Activated CD4-positive, alpha-beta T cell treated with anti-CD3 and anti-CD28 coated beads, Interleukin-2, Interleukin-6, amounts not matched to agents 100 ng/mL and 50 ng/mL, durations not matched to agents 16 hours and 8 hours (primary cell): ENCODE data around the gene WNT2B.

Experiments
- DNase-seq: peaks from one replicate; pipeline ENCODE4 v3.0.0-alpha.2; 2020

WNT2B gene

DNA sequence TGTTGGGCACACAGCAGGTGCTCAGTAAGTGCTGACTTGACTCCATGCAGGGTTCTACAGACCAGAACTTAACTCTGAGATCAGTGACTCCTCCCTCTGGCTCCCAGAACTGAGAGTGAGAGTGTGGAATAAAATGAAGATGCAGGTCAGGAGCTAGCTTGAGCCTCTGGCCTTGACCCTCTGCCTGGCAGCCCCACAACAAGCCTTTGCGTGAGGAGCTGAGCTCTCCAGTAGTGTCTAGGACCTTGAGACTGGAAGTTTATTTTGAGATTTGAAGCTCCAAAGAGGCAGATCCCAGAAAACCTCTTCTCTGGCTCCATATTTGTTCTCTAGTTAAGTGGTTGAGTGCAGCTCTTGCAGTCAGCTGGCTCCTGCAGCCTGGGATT is 3.4 kb upstream of the WNT2B start:
- no peak for DNase-seq

DNA sequence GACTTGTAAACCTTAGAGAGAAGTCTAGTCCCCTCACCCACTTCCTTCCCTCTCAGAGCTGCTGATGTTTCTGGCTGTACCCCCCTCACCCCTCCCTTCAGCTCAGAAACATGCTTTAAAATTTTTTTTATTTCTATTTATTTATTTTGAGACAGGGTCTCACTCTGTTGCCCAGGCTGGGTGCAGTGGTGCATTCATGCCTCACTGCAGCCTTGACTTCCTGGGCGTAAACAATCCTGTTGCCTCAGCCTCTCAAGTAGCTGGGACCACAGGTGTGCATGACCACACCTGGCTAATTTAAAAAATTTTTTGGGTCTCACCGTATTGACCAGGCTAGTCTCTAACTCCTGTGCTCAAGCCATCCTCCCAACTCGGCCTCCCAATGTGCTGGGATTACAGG is 2.9 kb upstream of the WNT2B start:
- no peak for DNase-seq

- no peak for DNase-seq
Measured at GRCh38 chr1:112506306-112506705, 2.5 kb upstream of the WNT2B start.

GRCh38 chr1:112506731-112507130 is 2.0 kb upstream of the WNT2B start:
- DNase-seq: no peak

GRCh38 chr1:112507336-112507735 is 1.4 kb upstream of the WNT2B start:
- DNase-seq: no peak

GRCh38 chr1:112507921-112508277 is 866 bp upstream of the WNT2B start:
- no peak for DNase-seq

GRCh38 chr1:112509005-112509659 is 367 bp downstream of the WNT2B start:
- peak; percentile 3 for DNase-seq

GRCh38 chr1:112509660-112510178 is 954 bp downstream of the WNT2B start:
- no peak for DNase-seq

GRCh38 chr1:112510340-112510739 is 1.6 kb downstream of the WNT2B start:
- no peak for DNase-seq

- DNase-seq: no peak
Measured at GRCh38 chr1:112511897-112512296, 3.1 kb downstream of the WNT2B start.

DNA sequence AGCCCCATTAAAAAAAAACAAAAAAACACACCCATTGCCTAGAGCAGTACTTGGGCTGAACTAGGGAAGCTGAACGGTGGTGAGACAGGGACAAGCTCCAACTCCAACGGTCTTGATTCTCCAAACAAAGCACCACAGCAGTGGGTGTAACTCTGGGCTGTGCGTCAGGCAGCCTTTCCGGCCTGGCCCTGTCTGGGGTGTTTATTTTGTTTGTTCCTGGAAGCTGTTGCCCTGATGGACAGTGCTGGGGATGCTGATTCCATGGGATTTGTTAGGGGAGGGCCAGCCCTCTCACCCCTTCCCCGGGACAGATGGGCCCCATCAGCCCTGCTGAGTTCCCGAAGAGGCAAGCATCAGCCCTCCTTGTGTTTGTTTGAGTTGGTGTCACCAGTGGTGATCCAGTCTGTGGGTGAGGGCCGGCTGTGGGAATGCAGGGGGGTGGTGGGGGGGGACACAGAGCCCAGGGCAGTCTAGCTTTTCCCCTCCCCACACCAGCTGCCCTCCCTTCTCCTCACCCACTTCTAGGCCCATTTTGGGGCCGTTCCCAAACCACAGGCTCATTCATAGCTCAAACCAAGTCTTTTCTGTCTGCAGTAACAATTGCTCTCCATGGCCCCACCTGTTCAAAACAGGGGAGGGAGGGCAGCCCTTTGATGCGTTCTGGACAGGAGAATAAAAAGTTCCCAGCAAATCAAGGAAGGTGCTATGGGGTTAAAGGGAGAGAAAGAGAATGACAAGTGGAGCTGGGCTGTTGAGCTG is 4.5 kb downstream of the WNT2B start:
- no peak for DNase-seq

- no peak for DNase-seq
Measured at GRCh38 chr1:112514901-112515300, 6.1 kb downstream of the WNT2B start.

DNA sequence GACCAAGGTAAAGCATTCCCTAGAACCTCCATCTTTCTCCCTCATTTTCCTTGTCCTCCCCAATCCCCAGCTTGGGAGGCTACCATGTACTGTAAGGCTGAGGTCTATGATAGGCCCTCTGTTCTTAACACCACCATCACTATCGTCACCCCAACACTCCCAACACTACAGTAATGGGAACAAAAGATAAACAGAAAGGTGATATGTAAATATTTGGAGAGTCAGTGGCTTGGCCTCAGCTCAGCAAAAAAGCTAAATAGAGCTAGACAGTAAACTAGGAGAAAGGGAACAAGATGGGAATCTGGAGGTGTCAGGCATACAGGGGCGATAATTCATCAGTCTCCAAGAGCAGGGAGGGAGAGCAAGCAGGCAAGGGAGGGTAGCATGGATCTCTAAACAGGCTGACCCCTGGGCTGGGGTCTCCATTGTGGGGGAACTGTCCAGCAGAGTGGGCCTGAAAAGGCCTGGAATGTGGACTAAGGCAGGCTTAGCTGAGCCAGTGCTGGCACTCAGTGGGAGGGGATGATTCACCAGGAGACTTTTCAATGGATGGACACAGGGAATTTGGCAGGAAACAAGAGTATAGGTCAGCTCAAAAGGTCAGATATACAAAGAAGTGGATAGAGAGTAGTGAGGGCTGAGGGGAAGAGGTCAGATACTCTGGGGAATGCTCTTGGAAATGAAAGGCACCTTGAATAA is 6.7 kb downstream of the WNT2B start:
- DNase-seq: no peak

- no peak for DNase-seq
Measured at GRCh38 chr1:112516141-112516540, 7.4 kb downstream of the WNT2B start.

- DNase-seq: no peak
Measured at GRCh38 chr1:112517231-112517630, 8.5 kb downstream of the WNT2B start.

DNA sequence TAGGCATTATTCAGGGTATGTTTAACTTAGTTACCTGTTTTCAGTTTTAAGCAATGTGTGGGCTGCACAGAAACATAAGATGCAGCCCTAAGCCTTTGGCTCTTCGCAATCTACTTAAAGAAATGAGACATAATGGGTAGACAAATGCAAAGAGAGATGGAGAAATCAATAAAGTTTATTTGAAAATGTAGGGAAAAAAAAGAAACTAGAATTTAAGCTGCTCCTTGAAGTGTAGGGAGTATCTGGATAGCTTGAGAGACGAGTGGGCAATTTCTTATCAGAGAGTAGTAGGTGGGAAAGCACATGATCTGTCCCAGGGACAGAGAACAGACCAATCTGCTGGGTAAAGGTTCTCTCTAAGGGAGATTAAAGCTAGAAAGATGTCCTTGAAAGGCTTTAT is 8.9 kb downstream of the WNT2B start:
- no peak for DNase-seq

GRCh38 chr1:112518186-112518585 is 9.4 kb downstream of the WNT2B start:
- no peak for DNase-seq

DNA sequence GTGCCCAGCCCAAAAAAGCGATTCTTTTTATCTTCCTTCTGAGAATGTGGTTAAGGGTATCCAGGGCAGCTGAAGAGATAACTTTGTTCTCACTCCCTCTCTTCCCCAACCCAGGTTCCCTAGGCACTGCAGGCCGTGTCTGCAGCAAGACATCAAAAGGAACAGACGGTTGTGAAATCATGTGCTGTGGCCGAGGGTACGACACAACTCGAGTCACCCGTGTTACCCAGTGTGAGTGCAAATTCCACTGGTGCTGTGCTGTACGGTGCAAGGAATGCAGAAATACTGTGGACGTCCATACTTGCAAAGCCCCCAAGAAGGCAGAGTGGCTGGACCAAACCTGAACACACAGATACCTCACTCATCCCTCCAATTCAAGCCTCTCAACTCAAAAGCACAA is 11.4 kb downstream of the WNT2B start:
- DNase-seq: no peak

- DNase-seq: no peak
Measured at GRCh38 chr1:112522621-112523020, 13.9 kb downstream of the WNT2B start.

DNA sequence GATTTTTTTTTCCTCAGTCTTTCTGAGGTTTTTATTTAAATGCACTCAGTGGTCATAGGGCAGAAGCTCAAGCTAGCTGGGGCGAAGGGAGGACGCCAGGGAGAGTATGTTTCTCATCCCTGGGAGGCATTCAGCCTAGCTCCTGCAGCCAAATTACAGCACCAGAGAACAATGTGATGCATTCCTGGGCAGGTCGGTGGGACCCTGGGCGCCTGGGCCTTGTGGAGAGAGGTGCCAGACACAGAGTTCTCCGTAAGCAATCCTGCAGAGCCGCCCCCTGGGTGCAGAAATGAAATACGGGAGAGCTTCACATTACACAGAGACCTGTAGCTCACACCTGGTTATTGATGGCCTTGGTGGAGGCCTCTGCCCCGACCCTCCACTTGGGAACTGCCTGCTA is 15.5 kb downstream of the WNT2B start:
- no peak for DNase-seq

DNA sequence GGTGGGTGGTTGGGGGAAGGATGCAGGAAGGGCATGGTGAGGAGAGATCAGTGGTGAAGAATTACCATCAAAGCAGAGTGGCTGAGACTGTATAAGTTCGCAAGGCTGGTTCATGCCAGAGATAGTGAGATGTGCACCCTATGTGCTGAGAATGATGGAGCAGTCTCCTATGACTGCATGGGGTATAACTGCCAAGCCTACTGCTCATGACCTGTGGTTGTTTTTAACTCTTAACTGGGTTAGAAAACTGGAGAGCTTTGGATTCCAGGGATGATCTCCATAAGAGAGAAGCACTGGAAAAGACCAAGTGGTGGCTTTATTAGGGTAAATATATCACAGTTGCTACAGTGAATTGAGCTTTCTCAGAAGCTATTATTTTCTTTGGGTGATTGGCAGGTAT is 16.2 kb downstream of the WNT2B start:
- no peak for DNase-seq

DNA sequence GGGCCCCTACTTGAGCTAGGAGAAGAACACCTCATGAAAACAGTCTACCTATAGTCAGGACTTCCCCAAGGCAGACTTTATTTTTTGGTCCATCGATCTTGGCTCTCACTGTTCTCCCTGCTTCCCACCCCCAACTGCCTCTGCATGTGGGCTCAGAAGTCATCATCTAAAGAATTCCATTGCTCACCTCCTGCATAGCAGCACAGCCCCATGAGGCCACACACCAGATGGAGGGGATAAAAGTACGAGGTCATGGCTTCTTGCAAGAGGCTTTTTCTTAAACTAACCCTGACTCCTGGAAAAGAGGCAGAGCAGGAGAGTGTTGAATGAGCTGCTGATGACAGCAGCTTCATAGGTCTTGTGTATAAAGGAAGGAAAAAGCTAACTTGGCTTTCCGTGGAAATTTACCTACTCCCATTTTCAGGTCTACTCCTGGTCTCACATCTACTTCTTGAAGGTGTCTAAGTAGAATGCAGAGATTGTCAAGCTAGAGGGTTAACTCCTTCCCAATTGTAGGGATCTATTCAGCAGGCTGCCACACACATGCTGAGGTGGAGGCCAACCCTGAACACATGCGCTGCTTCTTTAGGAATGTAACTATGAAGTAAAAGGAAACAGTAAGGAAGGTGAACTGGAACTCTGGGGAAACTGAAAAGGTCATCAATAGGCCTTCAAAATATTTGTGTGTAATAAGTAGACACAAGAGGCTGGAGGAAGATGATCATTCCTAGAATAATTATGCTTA is 18.7 kb downstream of the WNT2B start:
- DNase-seq: no peak

DNA sequence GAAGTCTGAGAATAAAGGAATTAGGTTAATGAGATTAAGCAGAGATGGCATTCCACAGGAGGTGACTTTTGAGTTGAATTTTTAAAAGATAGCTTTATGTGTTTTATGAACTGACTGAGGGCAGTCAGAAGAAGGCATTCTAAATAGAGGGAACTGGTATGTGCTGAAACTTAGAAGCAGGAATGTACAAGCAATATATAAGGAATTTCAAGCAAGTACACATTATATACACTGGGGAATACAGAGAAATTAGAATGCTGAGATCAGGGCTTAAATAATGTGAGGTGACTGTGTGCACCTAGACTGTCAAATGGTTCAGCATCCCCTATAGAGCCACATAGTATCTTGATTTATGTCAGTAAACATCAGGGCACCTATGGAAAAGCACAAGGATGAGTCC is 19.3 kb downstream of the WNT2B start:
- no peak for DNase-seq
